ENCODE data around the gene BBS2.

The BBS2 gene

DNA sequence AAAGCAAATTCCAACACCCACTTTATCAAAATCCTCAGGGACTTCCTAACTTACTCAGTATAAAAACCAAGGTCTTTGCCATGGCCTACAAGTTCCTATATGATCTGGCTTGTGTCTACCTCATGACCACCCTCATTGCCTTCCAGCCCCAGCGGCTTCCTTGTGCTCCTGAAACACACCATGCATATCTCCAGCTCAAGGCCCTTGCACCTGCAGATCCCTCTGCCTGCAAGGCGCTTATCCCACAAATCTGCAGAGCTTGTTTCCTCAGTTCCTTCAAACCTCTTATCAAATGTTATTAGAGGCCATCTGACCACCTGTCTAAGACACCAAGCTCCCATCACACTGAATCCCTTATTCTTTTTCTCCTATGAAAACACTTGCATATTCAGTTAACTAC lies 2.6 kb downstream of the BBS2 start:
- DNase-seq = no peak
- Histone ChIP-seq H3K4me3 (no peak overlapping the region), H3K4me1 (peaks cover 0 to 44% (median 34%) of the 10 kb centered on the region in 4 donors), H3K36me3 (peaks cover 0 to 7% (median 6%) of the 10 kb centered on the region in 3 donors), H3K27ac (peak overlapping the region in 1 of 2 donors; percentile 93), H3K27me3 (no peaks in the 10 kb centered on the region), H3K9me3 (no peaks in the 10 kb centered on the region)
- TF ChIP-seq, protein P1, sequence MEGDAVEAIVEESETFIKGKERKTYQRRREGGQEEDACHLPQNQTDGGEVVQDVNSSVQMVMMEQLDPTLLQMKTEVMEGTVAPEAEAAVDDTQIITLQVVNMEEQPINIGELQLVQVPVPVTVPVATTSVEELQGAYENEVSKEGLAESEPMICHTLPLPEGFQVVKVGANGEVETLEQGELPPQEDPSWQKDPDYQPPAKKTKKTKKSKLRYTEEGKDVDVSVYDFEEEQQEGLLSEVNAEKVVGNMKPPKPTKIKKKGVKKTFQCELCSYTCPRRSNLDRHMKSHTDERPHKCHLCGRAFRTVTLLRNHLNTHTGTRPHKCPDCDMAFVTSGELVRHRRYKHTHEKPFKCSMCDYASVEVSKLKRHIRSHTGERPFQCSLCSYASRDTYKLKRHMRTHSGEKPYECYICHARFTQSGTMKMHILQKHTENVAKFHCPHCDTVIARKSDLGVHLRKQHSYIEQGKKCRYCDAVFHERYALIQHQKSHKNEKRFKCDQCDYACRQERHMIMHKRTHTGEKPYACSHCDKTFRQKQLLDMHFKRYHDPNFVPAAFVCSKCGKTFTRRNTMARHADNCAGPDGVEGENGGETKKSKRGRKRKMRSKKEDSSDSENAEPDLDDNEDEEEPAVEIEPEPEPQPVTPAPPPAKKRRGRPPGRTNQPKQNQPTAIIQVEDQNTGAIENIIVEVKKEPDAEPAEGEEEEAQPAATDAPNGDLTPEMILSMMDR (IDR thresholded peaks at IDR 0.05) = no peak
- intact Hi-C loops (cut with DNase I; ENCODE audit: low total_unique reads) = loop anchor here (5.0 kb wide), 2 partner anchors 85 to 185 kb away; no protein-coding TSS in a partner anchor

DNA sequence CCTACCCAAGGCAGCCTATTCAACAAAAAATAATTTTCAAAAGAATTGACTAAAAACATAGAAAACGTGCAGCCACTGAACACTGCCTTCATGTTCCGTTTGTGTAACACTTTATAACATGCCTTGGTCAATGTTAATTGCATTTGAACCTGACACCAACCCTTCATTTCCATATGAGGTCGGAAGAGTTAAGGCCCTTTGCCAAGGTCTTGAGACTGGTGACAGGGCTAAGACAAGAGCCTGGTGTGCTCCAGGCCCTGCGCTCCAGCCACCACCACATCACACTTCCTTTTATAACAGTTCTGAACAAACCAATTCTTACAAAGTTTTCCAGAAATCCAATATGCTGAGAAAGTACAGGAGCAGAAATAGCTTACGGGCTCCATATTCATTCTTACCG lies 4.2 kb downstream of the BBS2 start:
- peaks cover 0 to 13% (median 12%) of the 10 kb centered on the region in 3 donors for H3K36me3 ChIP-seq

DNA sequence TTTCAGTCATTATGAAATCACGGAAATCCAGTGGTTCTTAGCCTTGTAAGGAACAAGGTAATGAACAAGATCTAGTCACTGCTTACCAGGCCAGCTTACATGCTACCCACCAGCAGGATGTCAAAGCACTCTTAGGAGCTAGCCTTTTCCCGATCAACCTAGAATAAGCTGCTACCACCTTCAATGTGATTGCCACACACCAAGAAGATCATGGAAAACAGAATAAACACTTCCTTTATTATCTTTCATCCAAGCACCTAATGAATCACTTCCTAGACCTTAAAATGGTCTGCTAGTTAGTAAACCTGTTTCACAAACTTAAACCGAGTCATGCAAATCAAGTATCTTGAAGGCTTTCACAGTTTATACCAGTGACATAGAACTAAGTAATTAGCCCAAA lies 5.0 kb downstream of the BBS2 start:
- TF ChIP-seq, protein P1 (IDR thresholded peaks at IDR 0.05) = no peak
- no peak overlapping the region for H3K4me3 ChIP-seq
- H3K9me3 ChIP-seq = no peaks in the 10 kb centered on the region
- DNase-seq = no peak
- no peaks in the 10 kb centered on the region for H3K27me3 ChIP-seq
- H3K36me3 ChIP-seq = peaks cover 5 to 21% (median 20%) of the 10 kb centered on the region in 3 donors
- peaks cover 0 to 42% (median 31%) of the 10 kb centered on the region in 4 donors for H3K4me1 ChIP-seq
- intact Hi-C loops (cut with DNase I; ENCODE audit: low total_unique reads) = loop anchor here (5.0 kb wide), 2 partner anchors 87 to 187 kb away; no protein-coding TSS in a partner anchor
- no peak overlapping the region for H3K27ac ChIP-seq

More for the DNA sequence above, 4.2 kb downstream of the BBS2 start:
- H3K27ac ChIP-seq = peak overlapping the region in 1 of 2 donors; percentile 13
- H3K27me3 ChIP-seq = no peaks in the 10 kb centered on the region
- intact Hi-C loops (cut with DNase I; ENCODE audit: low total_unique reads) = loop anchor here (5.0 kb wide), 2 partner anchors 87 to 187 kb away; no protein-coding TSS in a partner anchor
- H3K4me3 ChIP-seq = no peak overlapping the region
- peaks cover 0 to 45% (median 34%) of the 10 kb centered on the region in 4 donors for H3K4me1 ChIP-seq
- TF ChIP-seq, protein P1 (IDR thresholded peaks at IDR 0.05) = no peak
- no peaks in the 10 kb centered on the region for H3K9me3 ChIP-seq
- DNase-seq = no peak

DNA sequence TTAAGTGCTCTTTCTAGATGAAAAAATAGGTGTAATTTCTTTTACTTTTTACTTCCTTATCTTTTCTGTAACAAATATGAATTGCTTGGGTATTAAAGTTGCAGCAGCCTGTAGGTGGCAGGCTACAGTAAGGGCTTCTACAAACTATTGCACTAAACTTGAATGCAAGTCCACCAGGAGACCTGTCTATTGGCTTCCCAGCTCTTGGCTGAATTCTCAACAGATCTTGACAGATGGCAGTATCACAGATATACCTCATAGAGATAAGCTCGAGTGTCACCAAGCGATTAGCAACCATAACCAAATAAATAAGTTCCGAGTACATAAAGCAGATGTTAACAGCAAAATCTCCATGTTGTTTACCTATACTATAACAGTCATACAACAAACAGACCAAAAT lies 5.9 kb downstream of the BBS2 start:
- Histone ChIP-seq H3K4me3 (no peak overlapping the region), H3K27me3 (no peaks in the 10 kb centered on the region), H3K4me1 (peaks cover 0 to 36% (median 28%) of the 10 kb centered on the region in 4 donors), H3K27ac (no peak overlapping the region), H3K36me3 (peaks cover 14 to 30% (median 28%) of the 10 kb centered on the region in 3 donors), H3K9me3 (no peaks in the 10 kb centered on the region)
- peak in 1 of 2 donors; percentile 52 for DNase-seq
- intact Hi-C loops (cut with DNase I; ENCODE audit: low total_unique reads) = no loop called here
- TF ChIP-seq, protein P1 (IDR thresholded peaks at IDR 0.05) = peak; percentile 57 to 63

DNA sequence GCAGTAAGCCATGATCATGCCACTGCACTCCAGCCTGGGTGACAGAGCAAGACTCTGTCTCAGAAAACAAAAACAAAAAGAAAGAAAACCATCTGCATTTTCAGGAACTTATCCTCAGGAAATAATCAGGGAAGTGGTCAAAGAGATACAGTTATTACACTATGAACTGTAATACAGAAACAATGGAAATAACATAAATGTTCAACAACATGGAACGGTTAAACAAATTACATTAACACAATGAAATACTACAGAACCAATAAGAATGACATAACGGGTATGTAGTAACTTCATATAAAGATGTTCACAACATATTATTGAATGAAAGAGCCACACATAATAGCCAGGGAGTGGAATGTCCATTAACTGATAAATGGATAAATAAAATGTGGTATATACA lies 6.7 kb downstream of the BBS2 start:
- no peak for DNase-seq
- Histone ChIP-seq H3K27me3 (no peaks in the 10 kb centered on the region), H3K36me3 (peaks cover 23 to 39% (median 36%) of the 10 kb centered on the region in 3 donors), H3K4me3 (no peak overlapping the region), H3K27ac (no peak overlapping the region), H3K9me3 (no peaks in the 10 kb centered on the region), H3K4me1 (peaks cover 0 to 27% (median 19%) of the 10 kb centered on the region in 4 donors)
- TF ChIP-seq, protein P1 (IDR thresholded peaks at IDR 0.05) = no peak
- intact Hi-C loops (cut with DNase I; ENCODE audit: low total_unique reads) = no loop called here

Measured in tibial artery (tissue), 4 donors.